Bone marrow (tissue), 2 donors: ENCODE results near the gene TM2D1.
"Not testable (repeated sequence)": the region's sequence is repeated elsewhere in the genome, so short reads cannot be mapped to it uniquely, and the experiment has no call there.

Experiments
- DNase-seq, 2 donors: peaks; one replicate each; lab custom pipeline; 2025; lab: John Stamatoyannopoulos, UW

The TM2D1 gene

GRCh38 chr1:61718996-61719663 is 5.8 kb downstream of the TM2D1 start:
- not testable (repeated sequence) for DNase-seq

GRCh38 chr1:61711969-61712368 is 13.0 kb downstream of the TM2D1 start:
- DNase-seq: no peak

GRCh38 chr1:61711257-61711656 is 13.7 kb downstream of the TM2D1 start:
- not testable (repeated sequence) for DNase-seq

GRCh38 chr1:61709908-61710289 is 15.0 kb downstream of the TM2D1 start:
- no peak for DNase-seq

- no peak for DNase-seq
Observed at GRCh38 chr1:61708953-61709907, 15.7 kb downstream of the TM2D1 start.

GRCh38 chr1:61699911-61700851 is 24.8 kb downstream of the TM2D1 start:
- DNase-seq: no peak

- no peak for DNase-seq
Observed at GRCh38 chr1:61692155-61692800, 32.7 kb downstream of the TM2D1 start.

- no peak for DNase-seq
Observed at GRCh38 chr1:61687901-61688300, 37.0 kb downstream of the TM2D1 start.

GRCh38 chr1:61682891-61683290 is 42.0 kb downstream of the TM2D1 start:
- DNase-seq: no peak

GRCh38 chr1:61680500-61680899 is 44.4 kb downstream of the TM2D1 start:
- no peak for DNase-seq

- not testable (repeated sequence) for DNase-seq
Observed at GRCh38 chr1:61676881-61677280, 48.1 kb downstream of the TM2D1 start.

GRCh38 chr1:61674221-61674620 is 50.7 kb downstream of the TM2D1 start:
- DNase-seq: no peak

GRCh38 chr1:61672376-61672775 is 52.6 kb downstream of the TM2D1 start:
- DNase-seq: no peak

GRCh38 chr1:61670445-61670844 is 54.5 kb downstream of the TM2D1 start:
- no peak for DNase-seq

GRCh38 chr1:61670016-61670415 is 54.9 kb downstream of the TM2D1 start:
- no peak for DNase-seq

- DNase-seq: no peak
Observed at GRCh38 chr1:61659061-61659460, 65.9 kb downstream of the TM2D1 start.

GRCh38 chr1:61655453-61655852 is 69.5 kb downstream of the TM2D1 start:
- DNase-seq: no peak

- no peak for DNase-seq
Observed at GRCh38 chr1:61654067-61654466, 70.9 kb downstream of the TM2D1 start.

- DNase-seq: no peak
Observed at GRCh38 chr1:61648983-61649742, 75.8 kb downstream of the TM2D1 start.

GRCh38 chr1:61647142-61647541 is 77.8 kb downstream of the TM2D1 start:
- no peak for DNase-seq

- no peak for DNase-seq
Observed at GRCh38 chr1:61645476-61645875, 79.5 kb downstream of the TM2D1 start.
